Measurements from ENCODE around the gene KCNT1.

DNA sequence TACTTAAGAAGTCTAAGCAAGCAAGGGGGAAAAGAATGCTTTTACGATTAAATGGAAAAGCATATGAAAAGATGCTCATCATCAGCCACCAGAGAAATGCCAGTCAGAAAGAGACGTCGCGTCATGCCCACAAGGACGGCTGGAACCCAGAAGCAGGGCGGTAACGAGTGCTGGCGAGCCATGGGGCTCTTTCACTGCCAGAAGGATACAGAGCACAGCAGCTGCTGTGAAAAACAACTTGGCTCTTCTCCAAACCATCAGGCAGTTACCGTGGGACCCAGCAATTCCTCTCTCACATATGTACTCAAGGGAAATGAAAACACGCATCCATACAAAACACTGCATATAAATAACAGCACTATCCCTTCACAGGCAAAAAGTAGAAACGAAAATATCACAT is 109.8 kb downstream of the KCNT1 start:
- TF ChIP-seq, protein P1, sequence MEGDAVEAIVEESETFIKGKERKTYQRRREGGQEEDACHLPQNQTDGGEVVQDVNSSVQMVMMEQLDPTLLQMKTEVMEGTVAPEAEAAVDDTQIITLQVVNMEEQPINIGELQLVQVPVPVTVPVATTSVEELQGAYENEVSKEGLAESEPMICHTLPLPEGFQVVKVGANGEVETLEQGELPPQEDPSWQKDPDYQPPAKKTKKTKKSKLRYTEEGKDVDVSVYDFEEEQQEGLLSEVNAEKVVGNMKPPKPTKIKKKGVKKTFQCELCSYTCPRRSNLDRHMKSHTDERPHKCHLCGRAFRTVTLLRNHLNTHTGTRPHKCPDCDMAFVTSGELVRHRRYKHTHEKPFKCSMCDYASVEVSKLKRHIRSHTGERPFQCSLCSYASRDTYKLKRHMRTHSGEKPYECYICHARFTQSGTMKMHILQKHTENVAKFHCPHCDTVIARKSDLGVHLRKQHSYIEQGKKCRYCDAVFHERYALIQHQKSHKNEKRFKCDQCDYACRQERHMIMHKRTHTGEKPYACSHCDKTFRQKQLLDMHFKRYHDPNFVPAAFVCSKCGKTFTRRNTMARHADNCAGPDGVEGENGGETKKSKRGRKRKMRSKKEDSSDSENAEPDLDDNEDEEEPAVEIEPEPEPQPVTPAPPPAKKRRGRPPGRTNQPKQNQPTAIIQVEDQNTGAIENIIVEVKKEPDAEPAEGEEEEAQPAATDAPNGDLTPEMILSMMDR (IDR thresholded peaks at IDR 0.05), result no peak
- TF ChIP-seq POLR2A (IDR thresholded peaks at IDR 0.05), result no peak
